ENCODE data around the gene CCDC112. TPM values are rescaled to one million over a fixed set of nuclear protein-coding genes. Genes with fewer than 3 reads are reported as not detected.

CCDC112 gene
- total and polyA plus RNA-seq, 9 of the 15 experiments (the other 6 are each of a cell fraction or from before 2014, with no cell fraction given) = 3.3 to 15.3 (median 7.4) TPM

DNA sequence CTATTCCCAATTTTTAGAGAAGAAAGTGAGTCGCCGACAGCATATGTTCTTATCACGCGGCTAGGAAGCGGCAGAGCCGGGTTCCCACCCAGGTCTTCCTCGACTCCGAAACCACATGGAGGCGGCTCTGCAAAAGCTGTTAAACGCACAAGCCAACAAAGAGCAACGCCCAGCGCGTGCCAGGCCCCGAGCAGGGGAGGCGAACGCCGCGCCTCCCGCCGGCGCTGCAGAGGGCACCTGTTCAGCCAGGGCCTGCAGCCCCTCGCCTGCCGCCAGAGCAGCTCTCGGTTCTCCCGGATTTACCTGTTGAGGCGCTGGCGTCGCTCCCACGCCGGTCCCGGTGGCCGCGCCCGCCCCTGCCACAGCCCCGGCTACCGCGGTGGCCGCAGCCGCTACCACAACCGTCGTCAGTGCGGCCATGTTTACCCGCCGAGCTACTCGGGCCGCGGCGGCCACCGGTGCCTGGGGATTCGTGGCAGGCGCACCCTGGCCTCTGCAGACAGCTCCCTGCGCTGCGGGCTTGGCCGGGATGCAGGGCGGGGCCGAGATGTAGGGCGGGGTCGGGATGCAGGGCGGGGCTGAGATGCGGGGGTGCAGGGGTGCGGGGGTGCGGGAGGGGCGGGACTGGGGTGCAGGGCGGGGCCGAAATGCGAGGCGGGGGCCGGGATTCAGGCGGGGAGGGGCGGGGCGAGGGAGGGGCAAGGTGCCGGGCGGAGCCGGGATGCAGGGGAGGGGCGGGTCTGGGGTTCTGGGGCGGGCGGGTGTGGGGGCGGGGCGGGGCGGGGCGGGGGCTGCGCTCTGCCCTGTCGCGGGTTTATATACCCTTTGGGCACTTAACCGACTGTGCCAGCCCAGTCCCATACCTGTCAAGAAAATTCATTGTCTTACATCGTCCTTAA, at the start of gene CCDC112 (continued):
- TF ChIP-seq PBX2 (CRISPR knock-in tag; IDR thresholded peaks at IDR 0.05; ENCODE audit: low read depth) (no peak), PBX2 (tag; conservative IDR thresholded peaks at IDR 0.05; ENCODE audit: low read depth) (no peak), DNMT1 (IDR thresholded peaks at IDR 0.05) (no peak), RBM22 (IDR thresholded peaks at IDR 0.05; ENCODE audit: low read depth, low read length, poor library complexity, severe bottlenecking) (no peak), SIRT6 (IDR thresholded peaks at IDR 0.05; ENCODE audit: low read depth, low read length) (no peak), NFIX (CRISPR knock-in tag; IDR thresholded peaks at IDR 0.05; ENCODE audit: low read depth) (no peak), TAF1 (IDR thresholded peaks at IDR 0.05; ENCODE audit: control insufficient read depth, extremely low read depth, insufficient read depth, low read length, severe bottlenecking) (peak; percentile 58), ZNF253 (CRISPR knock-in tag; conservative IDR thresholded peaks at IDR 0.05) (no peak), PURB (CRISPR knock-in tag; IDR thresholded peaks at IDR 0.05; ENCODE audit: low read depth) (no peak), SAFB2 (IDR thresholded peaks at IDR 0.05; ENCODE audit: borderline replicate concordance, low read depth, low read length, severe bottlenecking) (no peak), SMC3 (conservative IDR thresholded peaks at IDR 0.05; ENCODE audit: insufficient read depth, low read depth, low read length) (no peak), RBBP5 (IDR thresholded peaks at IDR 0.05; ENCODE audit: borderline replicate concordance, insufficient read depth, low read length, poor library complexity, severe bottlenecking) (peak; percentile 85), ZFP1 (CRISPR knock-in tag; IDR thresholded peaks at IDR 0.05) (no peak), L3MBTL2 (IDR thresholded peaks at IDR 0.05) (peak; percentile 95), MAX (CRISPR knock-in tag; IDR thresholded peaks at IDR 0.05) (peak; percentile 91), MEF2D (tag; conservative IDR thresholded peaks at IDR 0.05; ENCODE audit: low read depth) (no peak), NFATC3 (IDR thresholded peaks at IDR 0.05) (no peak), FOXJ2 (tag; IDR thresholded peaks at IDR 0.05) (no peak), RCOR1 (IDR thresholded peaks at IDR 0.05; ENCODE audit: borderline replicate concordance in 1 of 2, low read depth in 2 of 2, low read length in 2 of 2) (no peak), JUN (IDR thresholded peaks at IDR 0.05; ENCODE audit: borderline replicate concordance, low read depth, low read length) (no peak), JUN (CRISPR knock-in tag; IDR thresholded peaks at IDR 0.05; ENCODE audit: borderline replicate concordance) (peak; percentile 29; the same call in 1 of the 2 replicates)
- TF ChIP-seq, protein P1, sequence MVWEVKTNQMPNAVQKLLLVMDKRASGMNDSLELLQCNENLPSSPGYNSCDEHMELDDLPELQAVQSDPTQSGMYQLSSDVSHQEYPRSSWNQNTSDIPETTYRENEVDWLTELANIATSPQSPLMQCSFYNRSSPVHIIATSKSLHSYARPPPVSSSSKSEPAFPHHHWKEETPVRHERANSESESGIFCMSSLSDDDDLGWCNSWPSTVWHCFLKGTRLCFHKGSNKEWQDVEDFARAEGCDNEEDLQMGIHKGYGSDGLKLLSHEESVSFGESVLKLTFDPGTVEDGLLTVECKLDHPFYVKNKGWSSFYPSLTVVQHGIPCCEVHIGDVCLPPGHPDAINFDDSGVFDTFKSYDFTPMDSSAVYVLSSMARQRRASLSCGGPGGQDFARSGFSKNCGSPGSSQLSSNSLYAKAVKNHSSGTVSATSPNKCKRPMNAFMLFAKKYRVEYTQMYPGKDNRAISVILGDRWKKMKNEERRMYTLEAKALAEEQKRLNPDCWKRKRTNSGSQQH (CRISPR knock-in tag; IDR thresholded peaks at IDR 0.05) = no peak
- TF ChIP-seq, protein P2, sequence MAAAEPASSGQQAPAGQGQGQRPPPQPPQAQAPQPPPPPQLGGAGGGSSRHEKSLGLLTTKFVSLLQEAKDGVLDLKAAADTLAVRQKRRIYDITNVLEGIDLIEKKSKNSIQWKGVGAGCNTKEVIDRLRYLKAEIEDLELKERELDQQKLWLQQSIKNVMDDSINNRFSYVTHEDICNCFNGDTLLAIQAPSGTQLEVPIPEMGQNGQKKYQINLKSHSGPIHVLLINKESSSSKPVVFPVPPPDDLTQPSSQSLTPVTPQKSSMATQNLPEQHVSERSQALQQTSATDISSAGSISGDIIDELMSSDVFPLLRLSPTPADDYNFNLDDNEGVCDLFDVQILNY (CRISPR knock-in tag; IDR thresholded peaks at IDR 0.05) = no peak

Measured in K562 (cell line).